GM19023 (cell line): ENCODE measurements around the gene OTOP3.

Source experiments
- ATAC-seq: cut with Tn5 transposase; IDR thresholded peaks from one replicate; pipeline ENCODE4 v1.9.1; 2021; ENCODE audit warnings: mild to moderate bottlenecking, moderate library complexity; ENCODE audit not compliant: unreplicated experiment

OTOP3 gene

DNA sequence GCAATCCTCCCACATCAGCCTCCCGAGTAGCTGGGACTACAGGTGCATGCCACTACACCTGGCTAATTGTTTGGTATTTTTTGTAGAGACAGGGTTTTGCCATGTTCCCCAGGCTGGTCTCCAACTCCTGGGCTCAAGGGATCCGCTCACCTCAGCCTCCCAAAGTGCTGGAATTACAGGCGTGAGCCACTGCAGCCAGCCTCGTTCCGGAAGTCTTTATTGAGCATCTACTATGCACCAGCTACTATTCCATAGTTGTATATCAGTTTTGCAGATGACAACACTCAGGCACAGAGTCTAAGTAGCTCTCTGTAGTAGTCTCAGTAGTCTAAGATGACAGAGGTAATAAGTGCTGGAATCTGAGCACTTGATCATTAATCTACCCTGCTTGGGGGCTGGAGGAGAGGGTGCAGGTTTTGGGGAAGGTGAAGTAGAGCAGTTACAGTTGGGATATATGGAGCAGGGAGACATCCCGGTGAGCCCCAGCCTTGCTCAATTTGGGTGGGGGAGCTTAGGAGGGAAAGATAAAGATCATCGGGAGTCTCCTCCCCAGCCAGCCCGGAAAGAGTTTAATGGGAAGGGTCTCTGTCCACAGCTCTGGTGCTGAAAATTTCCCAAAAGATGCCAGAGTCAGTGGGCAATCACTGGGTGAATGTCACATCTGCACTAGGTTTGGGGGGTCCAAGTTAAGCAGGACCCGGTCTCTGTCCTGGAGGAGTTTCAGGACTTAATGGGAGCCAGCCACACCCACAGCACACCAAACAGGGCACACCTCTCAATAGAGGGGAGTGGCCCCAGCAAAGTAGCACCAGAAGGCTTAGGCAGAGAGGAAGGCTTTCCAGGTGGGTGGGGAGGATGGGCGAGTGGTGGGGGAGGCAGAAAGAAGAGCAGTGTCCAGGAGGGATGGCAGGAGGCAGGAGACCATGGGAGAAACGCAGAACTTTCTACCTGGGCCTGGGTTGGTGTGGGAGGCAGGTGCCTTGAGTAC, 1.7 kb downstream of the OTOP3 start:
- ATAC-seq, result no peak

- ATAC-seq, result no peak
Observed at GRCh38 chr17:74938194-74938950, 2.7 kb downstream of the OTOP3 start.

DNA sequence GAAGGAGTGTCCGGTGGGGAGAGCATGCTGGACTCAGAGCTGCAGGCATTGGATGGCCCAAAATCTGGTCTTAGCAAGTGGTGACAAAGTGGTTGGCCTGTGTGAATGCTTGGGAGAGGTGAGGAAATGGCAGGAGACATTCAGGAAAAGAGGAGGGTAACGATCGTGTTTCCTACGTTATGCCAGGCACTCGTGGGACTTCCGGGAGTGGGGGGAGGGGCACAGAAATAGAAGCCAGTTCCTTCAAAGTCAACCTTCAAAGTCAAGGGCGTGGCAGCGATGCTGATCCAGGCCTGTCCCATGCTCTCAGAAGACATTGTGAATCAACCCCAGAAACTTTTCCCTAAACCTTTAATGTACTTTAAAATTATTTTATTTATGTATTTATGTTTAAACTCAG, 3.8 kb downstream of the OTOP3 start:
- ATAC-seq, result no peak

GRCh38 chr17:74941128-74941725, 5.5 kb downstream of the OTOP3 start:
- ATAC-seq, result no peak

GRCh38 chr17:74943808-74944522, 8.3 kb downstream of the OTOP3 start:
- no peak for ATAC-seq

- no peak for ATAC-seq
Observed at GRCh38 chr17:74945543-74945942, 9.8 kb downstream of the OTOP3 start.

- no peak for ATAC-seq
Observed at GRCh38 chr17:74946641-74947040, 10.9 kb downstream of the OTOP3 start.

- ATAC-seq, result no peak
Observed at GRCh38 chr17:74947041-74947754, 11.5 kb downstream of the OTOP3 start.

GRCh38 chr17:74949455-74950115, 13.9 kb downstream of the OTOP3 start:
- no peak for ATAC-seq

GRCh38 chr17:74950207-74950606, 14.5 kb downstream of the OTOP3 start:
- ATAC-seq, result no peak

DNA sequence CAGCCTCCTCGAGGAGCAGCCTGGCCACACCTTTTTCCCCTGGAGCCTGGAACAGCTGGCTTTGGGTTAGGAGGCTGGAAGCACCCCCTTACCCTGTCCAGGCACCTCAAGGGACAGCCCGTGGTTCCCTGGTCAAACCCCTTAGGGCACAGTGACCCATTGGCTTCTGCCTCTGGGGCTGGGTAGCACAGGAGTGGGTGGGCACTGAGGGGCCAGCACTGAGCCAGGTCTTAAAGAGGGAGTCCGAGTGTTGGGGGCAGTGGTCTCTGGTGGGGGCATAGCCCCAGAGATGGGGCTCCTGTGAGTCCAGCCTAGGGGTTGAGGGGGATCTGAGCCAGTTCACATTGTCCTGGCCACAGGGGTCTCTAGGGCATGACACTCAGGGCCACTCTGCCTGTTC, 15.4 kb downstream of the OTOP3 start:
- no peak for ATAC-seq

GRCh38 chr17:74951680-74952421, 16.2 kb downstream of the OTOP3 start:
- no peak for ATAC-seq

GRCh38 chr17:74952431-74953133, 16.9 kb downstream of the OTOP3 start:
- ATAC-seq, result no peak

GRCh38 chr17:74953134-74953687, 17.5 kb downstream of the OTOP3 start:
- ATAC-seq, result no peak

DNA sequence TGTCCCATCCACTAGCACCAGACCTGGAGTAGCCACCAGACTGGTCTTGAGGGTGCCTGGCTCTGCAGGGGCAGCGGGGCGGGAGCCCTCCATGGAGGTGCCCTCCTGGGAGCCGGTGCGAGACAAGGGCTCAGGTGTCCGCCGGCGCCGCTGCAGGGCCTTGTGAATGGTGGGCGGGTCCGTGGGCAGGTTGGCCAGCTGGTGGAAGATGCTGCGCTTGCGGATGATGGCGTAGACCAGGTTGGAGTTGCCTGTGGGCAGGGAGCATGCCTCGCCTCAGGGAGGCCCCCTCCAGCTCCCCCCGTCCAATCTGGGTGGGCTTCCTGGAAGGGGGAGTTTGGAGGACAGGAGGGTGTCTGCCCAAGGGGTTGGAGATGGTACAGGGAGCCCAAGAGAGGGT, 18.4 kb downstream of the OTOP3 start:
- no peak for ATAC-seq

DNA sequence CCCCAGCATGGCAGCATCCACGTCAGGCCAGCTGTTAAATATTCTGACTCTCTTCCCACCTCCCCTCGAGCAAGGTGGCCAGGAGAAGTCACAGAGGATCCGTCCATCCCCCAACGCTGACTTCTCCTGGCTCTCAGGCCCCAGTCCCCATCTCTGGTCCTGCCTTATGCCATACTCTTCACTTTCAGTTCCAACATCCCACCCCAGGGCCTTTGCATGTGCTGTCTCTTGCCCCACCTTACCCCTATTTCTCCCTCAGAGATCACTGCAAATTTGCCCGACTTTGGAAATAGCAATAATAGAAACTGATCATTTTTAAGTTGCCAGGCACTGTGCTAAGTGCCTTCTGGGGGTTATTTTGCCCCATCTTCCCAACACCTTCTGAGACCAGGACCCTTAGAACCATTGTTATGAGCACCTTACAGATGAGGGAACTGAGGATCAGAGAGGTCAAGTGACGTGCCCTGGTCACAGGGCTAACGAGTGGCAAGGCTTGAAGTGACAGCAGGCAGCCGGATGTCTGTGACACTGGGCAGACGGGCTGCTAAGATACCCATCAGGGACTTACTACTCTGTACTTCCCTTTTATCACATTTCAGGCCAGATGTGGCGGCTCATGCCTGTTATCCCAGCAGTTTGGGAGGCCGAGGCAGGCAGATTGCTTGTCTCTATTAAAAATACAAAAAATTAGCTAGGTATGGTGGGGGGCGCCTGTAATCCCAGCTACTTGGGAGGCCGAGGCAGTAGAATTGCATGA, 19.1 kb downstream of the OTOP3 start:
- ATAC-seq, result no peak

- ATAC-seq, result no peak
Observed at GRCh38 chr17:74956093-74956492, 20.4 kb downstream of the OTOP3 start.
